Brain microvascular endothelial cell (primary cell): Measurements from ENCODE around the gene CORO1C.

Source experiments
- DNase-seq: peaks from one replicate; pipeline ENCODE4 v3.0.0-alpha.2; 2020
- H3K27ac ChIP-seq: fragments of 250-450 bp; sonication (Bioruptor Pico); 2 replicates; pipeline ENCODE4 v1.5.1; 2020; ENCODE audit warnings: mild to moderate bottlenecking, moderate library complexity
- H3K27me3 ChIP-seq: fragments of 250-450 bp; sonication (Bioruptor Pico); replicated peaks from 2 replicates; pipeline ENCODE4 v1.5.1; 2020; ENCODE audit warnings: mild to moderate bottlenecking
- H3K36me3 ChIP-seq: fragments of 250-450 bp; sonication (Bioruptor Pico); replicated peaks from 2 replicates; pipeline ENCODE4 v1.5.1; 2020; ENCODE audit warnings: mild to moderate bottlenecking
- H3K4me3 ChIP-seq: 2 replicates; pipeline ENCODE4 v1.5.1; 2011; ENCODE audit warnings: low read depth, mild to moderate bottlenecking, control low read depth, low read length, moderate library complexity
- in situ Hi-C: cut with HindIII; loops from 2 replicates; pipeline ENCODE4 v1.10.0; 2017; ENCODE audit warnings: low sequenced_read_pairs, low pct_ligation_motif_present
- TF ChIP-seq, protein P1 (sequence below): IDR thresholded peaks from 2 replicates; pipeline ENCODE4 v1.5.1; 2011; ENCODE audit warnings: low read depth, mild to moderate bottlenecking, moderate library complexity, low read length, control low read depth, inconsistent platforms; ENCODE audit errors: missing control alignments

The CORO1C gene

DNA sequence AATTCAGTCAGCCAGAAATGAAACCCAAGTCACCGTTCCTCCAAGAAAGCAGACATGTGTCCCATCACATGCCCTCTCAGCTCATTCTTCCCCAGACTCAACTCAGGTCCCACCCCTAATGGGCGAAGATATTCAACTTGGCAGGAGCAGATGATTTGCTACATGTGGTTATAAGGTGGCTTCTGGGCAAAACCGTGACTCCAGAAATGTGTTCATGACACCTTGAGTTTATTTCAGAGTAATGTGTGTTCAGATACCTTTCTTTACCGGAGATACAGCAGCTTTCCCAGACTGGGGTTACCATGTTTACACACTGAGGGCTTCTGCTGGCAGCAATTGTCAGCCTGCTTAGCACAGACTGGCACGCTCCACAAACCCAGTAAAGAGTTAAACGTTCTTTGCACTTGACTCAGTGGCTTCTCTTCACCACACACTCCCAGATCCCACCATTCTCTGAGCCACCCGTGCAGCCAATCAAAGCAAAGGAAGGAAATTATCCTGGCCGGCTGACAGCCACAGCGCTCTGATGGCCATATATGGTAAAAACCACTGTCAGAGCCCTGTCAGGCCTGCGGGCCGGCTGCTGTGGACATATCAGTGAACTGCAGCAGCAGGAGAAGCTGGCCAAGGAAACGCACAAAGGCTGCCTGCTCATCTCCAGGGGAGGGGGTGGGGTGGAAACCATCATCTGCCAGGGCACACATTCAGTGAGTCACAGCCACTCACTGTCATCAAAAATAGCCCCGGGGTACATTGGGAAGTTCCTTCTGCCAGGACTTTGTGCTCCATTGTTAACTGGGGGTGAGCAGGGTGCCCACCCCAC is 39.9 kb downstream of the CORO1C start:
- Histone ChIP-seq H3K4me3 (peak overlapping the region; percentile 26), H3K27me3 (no peaks in the 10 kb centered on the region), H3K36me3 (peaks cover 10% of the 10 kb centered on the region), H3K27ac (peak overlapping the region; percentile 98)
- peak; percentile 100 for DNase-seq
- in situ Hi-C loops = no loop called here
- TF ChIP-seq, protein P1, sequence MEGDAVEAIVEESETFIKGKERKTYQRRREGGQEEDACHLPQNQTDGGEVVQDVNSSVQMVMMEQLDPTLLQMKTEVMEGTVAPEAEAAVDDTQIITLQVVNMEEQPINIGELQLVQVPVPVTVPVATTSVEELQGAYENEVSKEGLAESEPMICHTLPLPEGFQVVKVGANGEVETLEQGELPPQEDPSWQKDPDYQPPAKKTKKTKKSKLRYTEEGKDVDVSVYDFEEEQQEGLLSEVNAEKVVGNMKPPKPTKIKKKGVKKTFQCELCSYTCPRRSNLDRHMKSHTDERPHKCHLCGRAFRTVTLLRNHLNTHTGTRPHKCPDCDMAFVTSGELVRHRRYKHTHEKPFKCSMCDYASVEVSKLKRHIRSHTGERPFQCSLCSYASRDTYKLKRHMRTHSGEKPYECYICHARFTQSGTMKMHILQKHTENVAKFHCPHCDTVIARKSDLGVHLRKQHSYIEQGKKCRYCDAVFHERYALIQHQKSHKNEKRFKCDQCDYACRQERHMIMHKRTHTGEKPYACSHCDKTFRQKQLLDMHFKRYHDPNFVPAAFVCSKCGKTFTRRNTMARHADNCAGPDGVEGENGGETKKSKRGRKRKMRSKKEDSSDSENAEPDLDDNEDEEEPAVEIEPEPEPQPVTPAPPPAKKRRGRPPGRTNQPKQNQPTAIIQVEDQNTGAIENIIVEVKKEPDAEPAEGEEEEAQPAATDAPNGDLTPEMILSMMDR = peak; percentile 55

GRCh38 chr12:108690542-108691174 is 40.7 kb downstream of the CORO1C start:
- Histone ChIP-seq H3K36me3 (peaks cover 10% of the 10 kb centered on the region), H3K27ac (peak overlapping the region; percentile 98), H3K4me3 (peak overlapping the region; percentile 26), H3K27me3 (no peaks in the 10 kb centered on the region)
- peak; percentile 59 for DNase-seq
- TF ChIP-seq, protein P1 = no peak
- in situ Hi-C loops = no loop called here

- Histone ChIP-seq H3K4me3 (no peak overlapping the region), H3K27ac (peak overlapping the region; percentile 98), H3K27me3 (no peaks in the 10 kb centered on the region), H3K36me3 (peaks cover 7% of the 10 kb centered on the region)
- TF ChIP-seq, protein P1 = no peak
- in situ Hi-C loops = no loop called here
- DNase-seq = no peak
Observed at GRCh38 chr12:108690191-108690518, 41.2 kb downstream of the CORO1C start.

DNA sequence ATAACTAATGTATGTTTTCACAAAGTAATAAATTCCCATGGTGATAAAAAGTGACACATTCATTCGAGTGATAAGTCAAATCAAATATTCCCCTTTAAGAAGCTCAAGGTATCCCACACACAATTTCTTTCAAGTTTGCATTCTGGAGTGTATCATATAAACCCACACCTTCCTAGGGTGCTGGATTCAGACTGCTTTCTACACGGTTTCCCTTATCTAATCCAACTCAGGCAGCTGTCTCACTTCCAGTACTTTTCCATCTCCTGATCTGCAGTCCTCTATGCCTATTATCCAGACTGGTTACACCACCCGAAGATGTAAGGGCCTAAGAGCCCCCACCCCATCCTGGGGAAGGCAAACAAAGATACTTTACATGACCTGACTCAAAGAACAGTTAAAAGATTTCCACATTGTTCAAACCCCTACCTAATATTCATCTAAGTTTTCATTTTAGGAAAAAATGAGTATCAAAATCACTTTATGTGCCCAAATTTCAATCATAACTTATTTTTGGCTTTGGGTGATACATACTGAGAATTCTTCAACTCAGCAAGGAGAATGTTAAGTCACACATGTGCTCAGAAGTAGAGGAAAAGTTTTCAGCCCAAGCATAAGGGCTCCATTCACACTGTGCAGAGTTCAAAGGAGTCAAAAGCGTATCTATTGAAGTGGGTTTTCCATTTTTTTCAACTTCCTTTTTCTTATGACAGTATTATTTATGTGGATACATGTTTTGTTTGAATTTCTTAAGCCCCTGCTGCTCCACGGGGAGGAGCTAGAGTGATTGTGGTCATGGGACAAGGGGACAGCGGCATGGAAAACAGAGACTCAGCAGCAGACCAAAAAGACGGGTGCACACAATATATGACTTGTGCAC is 41.8 kb downstream of the CORO1C start:
- in situ Hi-C loops = no loop called here
- TF ChIP-seq, protein P1 = peak; percentile 38
- DNase-seq = no peak
- peaks cover 4% of the 10 kb centered on the region for H3K36me3 ChIP-seq
- peak overlapping the region; percentile 98 for H3K27ac ChIP-seq
- H3K4me3 ChIP-seq = no peak overlapping the region
- H3K27me3 ChIP-seq = no peaks in the 10 kb centered on the region

GRCh38 chr12:108686780-108687179 is 44.5 kb downstream of the CORO1C start:
- TF ChIP-seq, protein P1 = no peak
- in situ Hi-C loops = no loop called here
- H3K36me3 ChIP-seq = peaks cover 2% of the 10 kb centered on the region

More at GRCh38 chr12:108686780-108687179, 44.5 kb downstream of the CORO1C start:
- Histone ChIP-seq H3K4me3 (no peak overlapping the region), H3K27me3 (no peaks in the 10 kb centered on the region), H3K27ac (no peak overlapping the region)
- DNase-seq = no peak
